ENCODE measurements around the gene FAM169A. TPM values are rescaled to one million over a fixed set of nuclear protein-coding genes. Genes with fewer than 3 reads are reported as not detected.

Gene FAM169A
- total RNA-seq, 1 experiment from 2014 or later = 63.1 TPM

DNA sequence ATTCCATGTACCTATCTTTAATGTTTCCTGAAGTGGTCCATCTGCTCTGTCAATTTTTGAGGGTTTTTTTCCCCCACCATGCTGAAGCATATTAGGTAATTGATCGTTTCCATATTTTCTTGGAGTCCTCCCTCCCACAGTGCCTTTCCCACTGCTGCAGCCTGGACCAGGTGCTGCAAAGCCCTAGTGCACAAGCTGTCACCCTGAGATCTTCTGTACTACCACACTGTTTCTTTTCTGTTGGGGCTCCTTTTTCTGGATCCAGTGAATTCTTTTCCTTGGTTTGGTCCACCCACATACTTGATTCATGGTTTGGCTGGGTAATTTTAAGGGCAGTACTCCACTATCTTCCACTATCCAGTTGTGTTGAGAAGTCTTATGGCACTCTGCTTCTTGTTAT, 30.9 kb upstream of the FAM169A start:
- Histone ChIP-seq H3K4ac (ENCODE audit: low read depth, low read length) (no peak overlapping the region), H3K9ac (ENCODE audit: extremely low read depth, insufficient read length, low read length) (no peak overlapping the region), H3K18ac (ENCODE audit: insufficient read length, low read depth, low read length) (no peak overlapping the region), H4K5ac (ENCODE audit: insufficient read length, low read depth, low read length) (no peak overlapping the region), H2BK15ac (ENCODE audit: low read depth, low read length) (no peak overlapping the region), H3K4me2 (ENCODE audit: insufficient read depth, insufficient read length, low read length) (no peak overlapping the region), H4K8ac (replicated peaks; ENCODE audit: insufficient read length, low read depth, low read length) (no peak overlapping the region), H2BK20ac (ENCODE audit: low read depth, low read length, poor library complexity, severe bottlenecking) (no peak overlapping the region), H3K14ac (ENCODE audit: insufficient read depth, low read length) (no peak overlapping the region), H3K23ac (ENCODE audit: insufficient read length, low read depth, low read length) (no peak overlapping the region), H2BK5ac (ENCODE audit: insufficient read length, low read length) (no peak overlapping the region), H4K91ac (ENCODE audit: insufficient read length, low read depth, low read length) (no peak overlapping the region), H3K27ac (ENCODE audit: insufficient read length, low read depth, low read length) (no peak overlapping the region), H2AK5ac (ENCODE audit: insufficient read length, low read length) (no peak overlapping the region), H3T11ph (ENCODE audit: low read length) (no peak overlapping the region), H3K27me3 (ENCODE audit: insufficient read depth, low read length) (no peaks in the 10 kb centered on the region), H2BK120ac (ENCODE audit: low read depth, low read length, poor library complexity, severe bottlenecking) (no peak overlapping the region), H3K79me2 (ENCODE audit: insufficient read depth, low read length) (no peaks in the 10 kb centered on the region), H3K56ac (ENCODE audit: insufficient read length, low read depth, low read length) (no peak overlapping the region), H3K9me3 (ENCODE audit: control insufficient read depth, low read depth, low read length) (no peaks in the 10 kb centered on the region), H4K20me1 (ENCODE audit: control insufficient read depth, insufficient read depth, insufficient read length) (no peaks in the 10 kb centered on the region), H2BK12ac (ENCODE audit: insufficient read length, low read depth, low read length) (no peak overlapping the region), H3K4me1 (ENCODE audit: insufficient read depth, low read length) (no peaks in the 10 kb centered on the region; the same call in 1 of the 2 replicates), H2AFZ (ENCODE audit: low read length) (no peak overlapping the region), H3K23me2 (ENCODE audit: insufficient read length, low read depth, low read length, poor library complexity, severe bottlenecking) (no peaks in the 10 kb centered on the region), H3K79me1 (ENCODE audit: insufficient read depth, low read depth, low read length, poor library complexity, severe bottlenecking) (no peaks in the 10 kb centered on the region)
- no CpG with 5 or more reads among the region's 1 CpG for WGBS (ENCODE audit: extremely low coverage, insufficient read length, low lambda C conversion rate)
- TF ChIP-seq, protein P1, sequence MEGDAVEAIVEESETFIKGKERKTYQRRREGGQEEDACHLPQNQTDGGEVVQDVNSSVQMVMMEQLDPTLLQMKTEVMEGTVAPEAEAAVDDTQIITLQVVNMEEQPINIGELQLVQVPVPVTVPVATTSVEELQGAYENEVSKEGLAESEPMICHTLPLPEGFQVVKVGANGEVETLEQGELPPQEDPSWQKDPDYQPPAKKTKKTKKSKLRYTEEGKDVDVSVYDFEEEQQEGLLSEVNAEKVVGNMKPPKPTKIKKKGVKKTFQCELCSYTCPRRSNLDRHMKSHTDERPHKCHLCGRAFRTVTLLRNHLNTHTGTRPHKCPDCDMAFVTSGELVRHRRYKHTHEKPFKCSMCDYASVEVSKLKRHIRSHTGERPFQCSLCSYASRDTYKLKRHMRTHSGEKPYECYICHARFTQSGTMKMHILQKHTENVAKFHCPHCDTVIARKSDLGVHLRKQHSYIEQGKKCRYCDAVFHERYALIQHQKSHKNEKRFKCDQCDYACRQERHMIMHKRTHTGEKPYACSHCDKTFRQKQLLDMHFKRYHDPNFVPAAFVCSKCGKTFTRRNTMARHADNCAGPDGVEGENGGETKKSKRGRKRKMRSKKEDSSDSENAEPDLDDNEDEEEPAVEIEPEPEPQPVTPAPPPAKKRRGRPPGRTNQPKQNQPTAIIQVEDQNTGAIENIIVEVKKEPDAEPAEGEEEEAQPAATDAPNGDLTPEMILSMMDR (conservative IDR thresholded peaks at IDR 0.05) = no peak
- Mint-ChIP-seq H3K4me3 (no peak overlapping the region), H3K27me3 (ENCODE audit: low read depth) (no peaks in the 10 kb centered on the region; the same call in 1 of the 2 replicates), H3K9me3 (peaks cover 8% of the 10 kb centered on the region in 2 experiments; a peak in 3 of 5 replicates), H3K36me3 (ENCODE audit: insufficient read depth in 1 of 3, low read depth in 3 of 3) (peaks cover 2 to 4% (median 3%) of the 10 kb centered on the region in 3 experiments; a peak in 6 of 7 replicates), H3K4me1 (no peaks in the 10 kb centered on the region; a peak in 1 of 4 replicates), H3K27ac (no peak overlapping the region)
- no peak for DNase-seq
